GM23338 (cell line): ENCODE measurements around the gene TASP1. TPM values are rescaled to one million over a fixed set of nuclear protein-coding genes. Genes with fewer than 3 reads are reported as not detected.
"Not testable (repeated sequence)": the region's sequence is repeated elsewhere in the genome, so short reads cannot be mapped to it uniquely, and the experiment has no call there.

Experiments
- ATAC-seq: fragments of 200-7000 bp; cut with Tn5 transposase; 3 replicates; pipeline ENCODE4 v1.9.1; 2020
- DNase-seq: peaks from one replicate; pipeline ENCODE4 v3.0.0-alpha.2; 2015; ENCODE audit warnings: low spot score
- H2AFZ ChIP-seq: fragments of 200-600 bp; sonication (generic); 2 replicates; pipeline ENCODE4 v1.8.0; 2016; ENCODE audit warnings: antibody characterized with exemption, mild to moderate bottlenecking, moderate library complexity
- H3F3A ChIP-seq: fragments of 200-600 bp; sonication (generic); replicated peaks from 2 replicates; pipeline ENCODE4 v1.8.0; 2017; ENCODE audit warnings: antibody characterized with exemption, mixed run types, low read depth
- H3K27ac ChIP-seq: fragments of 200-600 bp; sonication (generic); 2 replicates; pipeline ENCODE4 v1.6.1; 2016; ENCODE audit warnings: low read depth
- H3K27me3 ChIP-seq: fragments of 200-600 bp; sonication (generic); 2 replicates; pipeline ENCODE4 v1.8.0; 2016; ENCODE audit warnings: mild to moderate bottlenecking, mixed run types, moderate library complexity; ENCODE audit not compliant: insufficient read depth
- H3K36me3 ChIP-seq: fragments of 200-600 bp; sonication (generic); 2 replicates; pipeline ENCODE4 v1.8.0; 2016; ENCODE audit warnings: mild to moderate bottlenecking; ENCODE audit not compliant: insufficient read depth
- H3K4me1 ChIP-seq: fragments of 200-600 bp; sonication (generic); 2 replicates; pipeline ENCODE4 v1.8.0; 2016; ENCODE audit warnings: mild to moderate bottlenecking, moderate library complexity; ENCODE audit not compliant: insufficient read depth
- H3K4me2 ChIP-seq: fragments of 200-600 bp; sonication (generic); 2 replicates; pipeline ENCODE4 v1.7.1; 2017; ENCODE audit warnings: mixed run types
- H3K4me3 ChIP-seq: fragments of 200-600 bp; sonication (generic); 2 replicates; pipeline ENCODE4 v1.6.1; 2016; ENCODE audit warnings: mixed run types
- H3K79me2 ChIP-seq: fragments of 200-600 bp; sonication (generic); replicated peaks from 2 replicates; pipeline ENCODE4 v1.8.0; 2017; ENCODE audit warnings: mild to moderate bottlenecking; ENCODE audit not compliant: insufficient read depth
- H3K9me2 ChIP-seq: fragments of 200-600 bp; sonication (generic); 2 replicates; pipeline ENCODE4 v1.8.0; 2017; ENCODE audit not compliant: insufficient read depth
- H4K20me1 ChIP-seq: fragments of 200-600 bp; sonication (generic); replicated peaks from 2 replicates; pipeline ENCODE4 v1.8.0; 2017; ENCODE audit warnings: mild to moderate bottlenecking; ENCODE audit not compliant: insufficient read depth
- H3K27ac Mint-ChIP-seq: 2 replicates; pipeline ENCODE4 v1.8.0; 2020; ENCODE audit warnings: inconsistent platforms, mild to moderate bottlenecking, moderate library complexity, mixed read lengths
- H3K27me3 Mint-ChIP-seq: 3 replicates; pipeline ENCODE4 v1.8.0; 2022; ENCODE audit warnings: low read depth, mild to moderate bottlenecking, moderate library complexity, mixed read lengths, inconsistent platforms; ENCODE audit not compliant: insufficient read depth, poor library complexity
- H3K36me3 Mint-ChIP-seq: 3 replicates; pipeline ENCODE4 v1.8.0; 2021; ENCODE audit warnings: low read depth, mild to moderate bottlenecking, inconsistent platforms, moderate library complexity, mixed read lengths
- H3K4me1 Mint-ChIP-seq: 3 replicates; pipeline ENCODE4 v1.8.0; 2020; ENCODE audit warnings: mild to moderate bottlenecking, inconsistent platforms, mixed read lengths
- H3K4me3 Mint-ChIP-seq: 3 replicates; pipeline ENCODE4 v1.8.0; 2021; ENCODE audit warnings: moderate library complexity, mild to moderate bottlenecking, inconsistent platforms, mixed read lengths
- H3K9me3 Mint-ChIP-seq: 3 replicates; pipeline ENCODE4 v1.8.0; 2020; ENCODE audit warnings: moderate library complexity, mild to moderate bottlenecking, inconsistent platforms, mixed read lengths
- CREB1 ChIP-seq: fragments of 250-450 bp; sonication (Bioruptor Pico); IDR thresholded peaks from 2 replicates; pipeline ENCODE4 v1.5.0; 2020; ENCODE audit warnings: low read depth, mild to moderate bottlenecking, moderate library complexity
- EZH2 ChIP-seq: fragments of 200-600 bp; sonication (generic); IDR thresholded peaks from one replicate; pipeline ENCODE4 v1.8.0; 2017; ENCODE audit warnings: antibody characterized with exemption, mild to moderate bottlenecking, low read depth; ENCODE audit not compliant: unreplicated experiment
- EZH2phosphoT487 ChIP-seq: fragments of 200-600 bp; sonication (generic); IDR thresholded peaks from one replicate; pipeline ENCODE4 v1.8.1; 2018; ENCODE audit warnings: antibody characterized with exemption; ENCODE audit not compliant: unreplicated experiment
- JUNB ChIP-seq: IDR thresholded peaks from one replicate; pipeline ENCODE4 v1.6.1; 2016; ENCODE audit warnings: antibody characterized with exemption; ENCODE audit not compliant: unreplicated experiment
- STAT1 ChIP-seq: IDR thresholded peaks from one replicate; pipeline ENCODE4 v1.6.1; 2016; ENCODE audit warnings: antibody characterized with exemption; ENCODE audit not compliant: unreplicated experiment
- ZNF331 ChIP-seq: fragments of 250-450 bp; sonication (Bioruptor Pico); IDR thresholded peaks from 2 replicates; pipeline ENCODE4 v1.5.0; 2020; ENCODE audit warnings: low read depth, mild to moderate bottlenecking, moderate library complexity
- polyA plus RNA-seq: library from polyadenylated mRNA; unstranded; fragments of >200 nt; fragmentation: Nextera tagmentation; extraction: Ambion mirVana; gene quantifications from 2 replicates; pipeline ENCODE4 v1.2.1, GENCODE V29; 2016
- total RNA-seq: library from RNA; depleted of rRNA; stranded (reverse); fragments of >200 nt; shearing (Covaris generic); gene quantifications from 2 replicates; pipeline ENCODE4 v1.2.3, GENCODE V29; 2014
- TF ChIP-seq, protein P1 (sequence below): fragments of 250-450 bp; sonication (Bioruptor Pico); IDR thresholded peaks from 2 replicates; pipeline ENCODE4 v1.5.0; 2020; ENCODE audit warnings: mild to moderate bottlenecking, moderate library complexity
- TF ChIP-seq, protein P2 (sequence below): IDR thresholded peaks from one replicate; pipeline ENCODE4 v1.6.1; 2018; ENCODE audit warnings: antibody characterized with exemption; ENCODE audit not compliant: unreplicated experiment
- TF ChIP-seq, protein P3 (sequence below): IDR thresholded peaks from 2 replicates; pipeline ENCODE4 v1.6.1; 2016; ENCODE audit warnings: antibody characterized with exemption

TASP1 gene
- total and polyA plus RNA-seq, 2 experiments from 2014 or later = 9.7 to 9.8 TPM

GRCh38 chr20:13382786-13383185 lies 255.9 kb downstream of the TASP1 start (continued):
- TF ChIP-seq, protein P1, sequence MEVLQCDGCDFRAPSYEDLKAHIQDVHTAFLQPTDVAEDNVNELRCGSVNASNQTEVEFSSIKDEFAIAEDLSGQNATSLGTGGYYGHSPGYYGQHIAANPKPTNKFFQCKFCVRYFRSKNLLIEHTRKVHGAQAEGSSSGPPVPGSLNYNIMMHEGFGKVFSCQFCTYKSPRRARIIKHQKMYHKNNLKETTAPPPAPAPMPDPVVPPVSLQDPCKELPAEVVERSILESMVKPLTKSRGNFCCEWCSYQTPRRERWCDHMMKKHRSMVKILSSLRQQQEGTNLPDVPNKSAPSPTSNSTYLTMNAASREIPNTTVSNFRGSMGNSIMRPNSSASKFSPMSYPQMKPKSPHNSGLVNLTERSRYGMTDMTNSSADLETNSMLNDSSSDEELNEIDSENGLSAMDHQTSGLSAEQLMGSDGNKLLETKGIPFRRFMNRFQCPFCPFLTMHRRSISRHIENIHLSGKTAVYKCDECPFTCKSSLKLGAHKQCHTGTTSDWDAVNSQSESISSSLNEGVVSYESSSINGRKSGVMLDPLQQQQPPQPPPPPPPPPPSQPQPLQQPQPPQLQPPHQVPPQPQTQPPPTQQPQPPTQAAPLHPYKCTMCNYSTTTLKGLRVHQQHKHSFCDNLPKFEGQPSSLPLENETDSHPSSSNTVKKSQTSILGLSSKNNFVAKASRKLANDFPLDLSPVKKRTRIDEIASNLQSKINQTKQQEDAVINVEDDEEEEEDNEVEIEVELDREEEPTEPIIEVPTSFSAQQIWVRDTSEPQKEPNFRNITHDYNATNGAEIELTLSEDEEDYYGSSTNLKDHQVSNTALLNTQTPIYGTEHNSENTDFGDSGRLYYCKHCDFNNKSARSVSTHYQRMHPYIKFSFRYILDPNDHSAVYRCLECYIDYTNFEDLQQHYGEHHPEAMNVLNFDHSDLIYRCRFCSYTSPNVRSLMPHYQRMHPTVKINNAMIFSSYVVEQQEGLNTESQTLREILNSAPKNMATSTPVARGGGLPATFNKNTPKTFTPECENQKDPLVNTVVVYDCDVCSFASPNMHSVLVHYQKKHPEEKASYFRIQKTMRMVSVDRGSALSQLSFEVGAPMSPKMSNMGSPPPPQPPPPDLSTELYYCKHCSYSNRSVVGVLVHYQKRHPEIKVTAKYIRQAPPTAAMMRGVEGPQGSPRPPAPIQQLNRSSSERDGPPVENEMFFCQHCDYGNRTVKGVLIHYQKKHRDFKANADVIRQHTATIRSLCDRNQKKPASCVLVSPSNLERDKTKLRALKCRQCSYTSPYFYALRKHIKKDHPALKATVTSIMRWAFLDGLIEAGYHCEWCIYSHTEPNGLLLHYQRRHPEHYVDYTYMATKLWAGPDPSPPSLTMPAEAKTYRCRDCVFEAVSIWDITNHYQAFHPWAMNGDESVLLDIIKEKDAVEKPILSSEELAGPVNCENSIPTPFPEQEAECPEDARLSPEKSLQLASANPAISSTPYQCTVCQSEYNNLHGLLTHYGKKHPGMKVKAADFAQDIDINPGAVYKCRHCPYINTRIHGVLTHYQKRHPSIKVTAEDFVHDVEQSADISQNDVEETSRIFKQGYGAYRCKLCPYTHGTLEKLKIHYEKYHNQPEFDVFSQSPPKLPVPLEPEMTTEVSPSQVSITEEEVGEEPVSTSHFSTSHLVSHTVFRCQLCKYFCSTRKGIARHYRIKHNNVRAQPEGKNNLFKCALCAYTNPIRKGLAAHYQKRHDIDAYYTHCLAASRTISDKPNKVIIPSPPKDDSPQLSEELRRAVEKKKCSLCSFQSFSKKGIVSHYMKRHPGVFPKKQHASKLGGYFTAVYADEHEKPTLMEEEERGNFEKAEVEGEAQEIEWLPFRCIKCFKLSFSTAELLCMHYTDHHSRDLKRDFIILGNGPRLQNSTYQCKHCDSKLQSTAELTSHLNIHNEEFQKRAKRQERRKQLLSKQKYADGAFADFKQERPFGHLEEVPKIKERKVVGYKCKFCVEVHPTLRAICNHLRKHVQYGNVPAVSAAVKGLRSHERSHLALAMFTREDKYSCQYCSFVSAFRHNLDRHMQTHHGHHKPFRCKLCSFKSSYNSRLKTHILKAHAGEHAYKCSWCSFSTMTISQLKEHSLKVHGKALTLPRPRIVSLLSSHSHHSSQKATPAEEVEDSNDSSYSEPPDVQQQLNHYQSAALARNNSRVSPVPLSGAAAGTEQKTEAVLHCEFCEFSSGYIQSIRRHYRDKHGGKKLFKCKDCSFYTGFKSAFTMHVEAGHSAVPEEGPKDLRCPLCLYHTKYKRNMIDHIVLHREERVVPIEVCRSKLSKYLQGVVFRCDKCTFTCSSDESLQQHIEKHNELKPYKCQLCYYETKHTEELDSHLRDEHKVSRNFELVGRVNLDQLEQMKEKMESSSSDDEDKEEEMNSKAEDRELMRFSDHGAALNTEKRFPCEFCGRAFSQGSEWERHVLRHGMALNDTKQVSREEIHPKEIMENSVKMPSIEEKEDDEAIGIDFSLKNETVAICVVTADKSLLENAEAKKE = no peak
- no peak for TF ChIP-seq EZH2

DNA sequence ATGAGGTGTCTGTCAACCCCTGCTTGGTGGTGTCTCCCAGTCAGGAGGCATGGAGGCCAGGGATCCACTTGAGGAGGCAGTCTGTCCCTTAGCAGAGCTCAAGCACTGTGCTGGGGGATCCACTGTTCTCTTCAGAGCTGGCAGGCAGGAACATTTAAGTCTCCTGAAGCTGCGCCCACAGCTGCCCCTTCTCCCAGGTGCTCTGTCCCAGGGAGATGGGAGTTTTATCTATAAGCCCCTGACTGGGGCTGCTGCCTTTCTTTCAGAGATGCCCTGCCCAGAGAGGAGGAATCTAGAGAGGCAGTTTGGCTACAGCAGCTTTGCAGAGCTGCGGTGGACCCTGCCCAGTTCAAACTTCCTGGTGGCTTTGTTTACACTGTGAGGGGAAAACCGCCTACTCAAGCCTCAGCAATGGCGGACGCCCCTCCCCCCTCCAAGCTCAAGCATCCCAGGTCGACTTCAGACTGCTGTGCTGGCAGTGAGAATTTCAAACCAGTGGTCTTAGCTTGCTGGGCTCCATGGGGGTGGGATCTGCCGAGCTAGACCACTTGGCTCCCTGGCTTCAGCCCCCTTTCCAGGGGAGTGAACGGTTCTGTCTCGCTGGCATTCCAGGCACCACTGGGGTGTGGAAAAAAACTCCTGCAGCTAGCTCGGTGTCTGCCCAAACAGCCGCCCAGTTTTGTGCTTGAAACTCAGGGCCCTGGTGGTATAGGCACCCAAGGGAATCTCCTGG lies 258.1 kb downstream of the TASP1 start:
- H2AFZ ChIP-seq, H3K27me3 ChIP-seq, H3K27ac Mint-ChIP-seq, H3K4me3 ChIP-seq, H3F3A ChIP-seq, DNase-seq, H3K79me2 ChIP-seq, H4K20me1 ChIP-seq, H3K4me1 Mint-ChIP-seq, H3K4me2 ChIP-seq, H3K36me3 ChIP-seq, H3K4me3 Mint-ChIP-seq, H3K9me2 ChIP-seq, ATAC-seq, H3K27me3 Mint-ChIP-seq, H3K27ac ChIP-seq: not testable (repeated sequence)
- Mint-ChIP-seq H3K36me3 (peaks cover 68% of the 10 kb centered on the region), H3K9me3 (peaks cover 57% of the 10 kb centered on the region)
- H3K4me1 ChIP-seq = peaks cover 11% of the 10 kb centered on the region

GRCh38 chr20:13373400-13373799 lies 265.3 kb downstream of the TASP1 start:
- no peaks in the 10 kb centered on the region for H3K4me1 ChIP-seq
- no peaks in the 10 kb centered on the region for H3K36me3 ChIP-seq
- H3K4me2 ChIP-seq = no peak overlapping the region
- H3K4me3 ChIP-seq = no peak overlapping the region
- Mint-ChIP-seq H3K4me3 (no peak overlapping the region), H3K27ac (no peak overlapping the region), H3K9me3 (peaks cover 44% of the 10 kb centered on the region), H3K4me1 (no peaks in the 10 kb centered on the region), H3K36me3 (peaks cover 39% of the 10 kb centered on the region), H3K27me3 (peaks cover 5% of the 10 kb centered on the region)
- no peaks in the 10 kb centered on the region for H3F3A ChIP-seq
- ATAC-seq = no peak
- no peaks in the 10 kb centered on the region for H3K79me2 ChIP-seq
- H4K20me1 ChIP-seq = no peaks in the 10 kb centered on the region
- H3K9me2 ChIP-seq = no peaks in the 10 kb centered on the region
- DNase-seq = no peak
- H3K27me3 ChIP-seq = no peaks in the 10 kb centered on the region
- no peak overlapping the region for H3K27ac ChIP-seq
- no peak overlapping the region for H2AFZ ChIP-seq
- TF ChIP-seq, protein P2, sequence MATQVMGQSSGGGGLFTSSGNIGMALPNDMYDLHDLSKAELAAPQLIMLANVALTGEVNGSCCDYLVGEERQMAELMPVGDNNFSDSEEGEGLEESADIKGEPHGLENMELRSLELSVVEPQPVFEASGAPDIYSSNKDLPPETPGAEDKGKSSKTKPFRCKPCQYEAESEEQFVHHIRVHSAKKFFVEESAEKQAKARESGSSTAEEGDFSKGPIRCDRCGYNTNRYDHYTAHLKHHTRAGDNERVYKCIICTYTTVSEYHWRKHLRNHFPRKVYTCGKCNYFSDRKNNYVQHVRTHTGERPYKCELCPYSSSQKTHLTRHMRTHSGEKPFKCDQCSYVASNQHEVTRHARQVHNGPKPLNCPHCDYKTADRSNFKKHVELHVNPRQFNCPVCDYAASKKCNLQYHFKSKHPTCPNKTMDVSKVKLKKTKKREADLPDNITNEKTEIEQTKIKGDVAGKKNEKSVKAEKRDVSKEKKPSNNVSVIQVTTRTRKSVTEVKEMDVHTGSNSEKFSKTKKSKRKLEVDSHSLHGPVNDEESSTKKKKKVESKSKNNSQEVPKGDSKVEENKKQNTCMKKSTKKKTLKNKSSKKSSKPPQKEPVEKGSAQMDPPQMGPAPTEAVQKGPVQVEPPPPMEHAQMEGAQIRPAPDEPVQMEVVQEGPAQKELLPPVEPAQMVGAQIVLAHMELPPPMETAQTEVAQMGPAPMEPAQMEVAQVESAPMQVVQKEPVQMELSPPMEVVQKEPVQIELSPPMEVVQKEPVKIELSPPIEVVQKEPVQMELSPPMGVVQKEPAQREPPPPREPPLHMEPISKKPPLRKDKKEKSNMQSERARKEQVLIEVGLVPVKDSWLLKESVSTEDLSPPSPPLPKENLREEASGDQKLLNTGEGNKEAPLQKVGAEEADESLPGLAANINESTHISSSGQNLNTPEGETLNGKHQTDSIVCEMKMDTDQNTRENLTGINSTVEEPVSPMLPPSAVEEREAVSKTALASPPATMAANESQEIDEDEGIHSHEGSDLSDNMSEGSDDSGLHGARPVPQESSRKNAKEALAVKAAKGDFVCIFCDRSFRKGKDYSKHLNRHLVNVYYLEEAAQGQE = no peak
- TF ChIP-seq STAT1 (no peak), EZH2 (no peak), EZH2phosphoT487 (no peak), ZNF331 (no peak), JUNB (no peak), CREB1 (no peak)
- TF ChIP-seq, protein P3, sequence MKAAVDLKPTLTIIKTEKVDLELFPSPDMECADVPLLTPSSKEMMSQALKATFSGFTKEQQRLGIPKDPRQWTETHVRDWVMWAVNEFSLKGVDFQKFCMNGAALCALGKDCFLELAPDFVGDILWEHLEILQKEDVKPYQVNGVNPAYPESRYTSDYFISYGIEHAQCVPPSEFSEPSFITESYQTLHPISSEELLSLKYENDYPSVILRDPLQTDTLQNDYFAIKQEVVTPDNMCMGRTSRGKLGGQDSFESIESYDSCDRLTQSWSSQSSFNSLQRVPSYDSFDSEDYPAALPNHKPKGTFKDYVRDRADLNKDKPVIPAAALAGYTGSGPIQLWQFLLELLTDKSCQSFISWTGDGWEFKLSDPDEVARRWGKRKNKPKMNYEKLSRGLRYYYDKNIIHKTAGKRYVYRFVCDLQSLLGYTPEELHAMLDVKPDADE = no peak
